ENCODE results near the gene ARHGEF10L.

Gene ARHGEF10L

DNA sequence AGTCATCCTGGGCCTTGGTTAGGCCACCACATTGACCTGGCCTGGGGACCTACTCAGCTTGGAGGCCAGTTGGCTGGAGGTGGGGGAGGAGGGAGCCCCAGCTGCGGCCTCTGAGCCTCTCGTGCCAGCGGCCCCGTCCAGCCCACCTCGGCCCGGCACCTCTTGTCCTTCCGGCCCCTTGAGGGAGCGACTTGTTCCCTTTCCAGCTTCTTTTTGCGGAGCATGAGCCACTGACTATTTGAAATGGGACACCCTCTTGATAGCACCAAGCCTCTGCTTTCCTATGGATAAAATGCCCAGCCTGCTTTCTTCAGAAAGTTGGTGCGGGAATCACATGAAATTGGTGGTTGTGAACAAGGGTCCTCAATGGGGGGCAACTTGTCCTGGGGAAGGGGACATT, 24.7 kb upstream of the ARHGEF10L start:
- no peak overlapping the region for H3K27ac Mint-ChIP-seq
- H3K27me3 Mint-ChIP-seq = peaks cover 50% of the 10 kb centered on the region
- H3K4me3 Mint-ChIP-seq = no peak overlapping the region
- intact Hi-C loops (cut with micrococcal nuclease) = no loop called here
- no peaks in the 10 kb centered on the region for H3K36me3 Mint-ChIP-seq (ENCODE audit: low read depth)
- peaks cover 15% of the 10 kb centered on the region for H3K4me1 Mint-ChIP-seq (ENCODE audit: low read depth)
- no peaks in the 10 kb centered on the region for H3K9me3 Mint-ChIP-seq

- intact Hi-C loops (cut with micrococcal nuclease) = no loop called here
- no peaks in the 10 kb centered on the region for H3K36me3 Mint-ChIP-seq (ENCODE audit: low read depth)
- H3K9me3 Mint-ChIP-seq = no peaks in the 10 kb centered on the region
- peaks cover 20% of the 10 kb centered on the region for H3K4me1 Mint-ChIP-seq (ENCODE audit: low read depth)
- H3K27ac Mint-ChIP-seq = peak overlapping the region; percentile 2
- H3K4me3 Mint-ChIP-seq = no peak overlapping the region
- H3K27me3 Mint-ChIP-seq = peaks cover 61% of the 10 kb centered on the region
Observed at GRCh38 chr1:17515902-17516301, 23.6 kb upstream of the ARHGEF10L start.

- H3K27ac Mint-ChIP-seq = peak overlapping the region; percentile 2
- H3K9me3 Mint-ChIP-seq = no peaks in the 10 kb centered on the region
- no peak overlapping the region for H3K4me3 Mint-ChIP-seq
- H3K36me3 Mint-ChIP-seq (ENCODE audit: low read depth) = no peaks in the 10 kb centered on the region
- peaks cover 20% of the 10 kb centered on the region for H3K4me1 Mint-ChIP-seq (ENCODE audit: low read depth)
- H3K27me3 Mint-ChIP-seq = peaks cover 67% of the 10 kb centered on the region
- intact Hi-C loops (cut with micrococcal nuclease) = no loop called here
Observed at GRCh38 chr1:17516303-17517214, 22.9 kb upstream of the ARHGEF10L start.

DNA sequence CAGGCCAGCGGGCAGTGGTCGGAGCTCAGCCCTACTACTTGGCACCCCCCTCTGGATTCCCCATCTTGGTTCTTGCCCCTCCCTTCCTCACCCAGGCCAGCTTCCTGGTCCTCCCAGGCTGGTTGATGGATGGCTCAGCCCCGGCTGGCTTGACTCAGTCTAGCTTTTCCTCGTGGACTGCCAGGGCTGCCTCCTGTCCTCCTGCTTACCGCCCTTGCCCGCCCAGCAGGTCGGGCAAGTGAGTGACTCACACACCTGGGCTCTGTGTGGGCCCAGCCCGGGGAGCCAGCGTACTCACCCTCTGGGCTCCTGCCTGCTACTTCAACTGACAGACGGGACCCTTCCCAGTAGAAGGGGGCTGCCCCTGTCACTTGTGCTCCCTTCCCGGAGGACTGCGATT, 19.5 kb upstream of the ARHGEF10L start:
- intact Hi-C loops (cut with micrococcal nuclease) = no loop called here
- peaks cover 20% of the 10 kb centered on the region for H3K4me1 Mint-ChIP-seq (ENCODE audit: low read depth)
- peaks cover 81% of the 10 kb centered on the region for H3K27me3 Mint-ChIP-seq
- no peak overlapping the region for H3K27ac Mint-ChIP-seq
- no peaks in the 10 kb centered on the region for H3K9me3 Mint-ChIP-seq
- H3K4me3 Mint-ChIP-seq = no peak overlapping the region
- no peaks in the 10 kb centered on the region for H3K36me3 Mint-ChIP-seq (ENCODE audit: low read depth)

GRCh38 chr1:17520473-17521319, 18.8 kb upstream of the ARHGEF10L start:
- Mint-ChIP-seq H3K27ac (no peak overlapping the region), H3K27me3 (peaks cover 82% of the 10 kb centered on the region), H3K4me1 (ENCODE audit: low read depth) (peaks cover 17% of the 10 kb centered on the region), H3K9me3 (no peaks in the 10 kb centered on the region), H3K36me3 (ENCODE audit: low read depth) (no peaks in the 10 kb centered on the region), H3K4me3 (no peak overlapping the region)
- intact Hi-C loops (cut with micrococcal nuclease) = no loop called here

GRCh38 chr1:17521946-17522612, 17.4 kb upstream of the ARHGEF10L start:
- intact Hi-C loops (cut with micrococcal nuclease) = no loop called here
- Mint-ChIP-seq H3K4me3 (no peak overlapping the region), H3K27me3 (peaks cover 80% of the 10 kb centered on the region), H3K27ac (no peak overlapping the region), H3K36me3 (ENCODE audit: low read depth) (no peaks in the 10 kb centered on the region), H3K4me1 (ENCODE audit: low read depth) (peaks cover 5% of the 10 kb centered on the region), H3K9me3 (no peaks in the 10 kb centered on the region)

DNA sequence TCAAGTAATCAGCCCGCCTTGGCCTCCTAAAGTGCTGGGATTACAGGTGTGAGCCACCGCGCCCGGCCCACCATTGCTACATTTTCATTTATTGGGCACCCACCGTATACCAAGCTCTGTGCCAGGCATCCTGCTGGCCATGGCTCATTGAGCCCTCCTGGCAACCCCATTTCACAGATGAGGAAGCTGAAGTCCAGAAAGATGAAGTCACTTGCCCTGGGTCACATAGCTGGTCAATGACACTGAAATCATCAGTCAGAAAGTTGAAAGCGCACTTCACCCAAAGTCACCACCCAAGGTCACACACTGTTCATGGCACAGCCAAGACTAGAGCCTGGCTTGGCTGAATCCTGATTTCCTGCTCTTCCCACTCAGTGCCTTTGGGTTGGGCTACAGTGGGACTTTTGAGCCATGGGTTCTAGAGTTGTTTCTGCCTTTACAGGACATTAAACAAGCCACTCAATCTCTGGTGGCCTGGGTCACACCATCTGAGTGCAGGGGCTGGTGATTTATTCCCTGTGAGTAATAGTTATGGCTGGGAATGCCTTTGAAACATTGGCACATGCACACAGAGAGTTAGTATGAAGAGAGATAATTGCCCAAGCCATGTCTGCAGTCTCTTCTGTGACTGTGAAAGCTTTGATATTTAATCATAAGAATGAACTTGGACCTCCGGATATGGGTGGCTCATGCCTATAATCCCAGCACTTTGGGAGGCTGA, 16.0 kb upstream of the ARHGEF10L start:
- H3K27ac Mint-ChIP-seq = no peak overlapping the region
- no peaks in the 10 kb centered on the region for H3K9me3 Mint-ChIP-seq
- peaks cover 5% of the 10 kb centered on the region for H3K4me1 Mint-ChIP-seq (ENCODE audit: low read depth)
- H3K27me3 Mint-ChIP-seq = peaks cover 81% of the 10 kb centered on the region
- no peak overlapping the region for H3K4me3 Mint-ChIP-seq
- intact Hi-C loops (cut with micrococcal nuclease) = no loop called here
- H3K36me3 Mint-ChIP-seq (ENCODE audit: low read depth) = no peaks in the 10 kb centered on the region

DNA sequence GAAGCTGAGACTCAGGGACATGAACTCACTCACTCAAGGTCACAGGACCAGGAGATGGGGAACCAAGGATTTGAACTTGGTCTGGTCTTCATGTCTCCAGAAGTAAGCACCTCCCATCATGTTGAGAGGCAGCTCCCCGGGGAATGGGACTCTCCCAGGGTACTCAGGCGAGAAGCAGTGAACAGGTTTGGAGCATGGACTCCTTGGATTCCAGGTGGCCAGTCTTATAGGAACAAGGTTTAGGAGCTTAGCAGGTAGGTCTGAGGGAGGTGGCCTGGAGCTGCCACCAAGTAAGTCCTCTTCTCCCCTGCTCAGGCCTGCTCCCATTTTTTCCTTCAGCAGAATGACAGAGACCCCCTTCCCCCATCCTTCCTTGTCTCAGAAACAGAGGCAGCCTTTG, 14.9 kb upstream of the ARHGEF10L start:
- no peaks in the 10 kb centered on the region for H3K9me3 Mint-ChIP-seq
- intact Hi-C loops (cut with micrococcal nuclease) = no loop called here
- H3K27me3 Mint-ChIP-seq = peaks cover 84% of the 10 kb centered on the region
- H3K36me3 Mint-ChIP-seq (ENCODE audit: low read depth) = no peaks in the 10 kb centered on the region
- H3K4me3 Mint-ChIP-seq = no peak overlapping the region
- no peak overlapping the region for H3K27ac Mint-ChIP-seq
- H3K4me1 Mint-ChIP-seq (ENCODE audit: low read depth) = peaks cover 5% of the 10 kb centered on the region

DNA sequence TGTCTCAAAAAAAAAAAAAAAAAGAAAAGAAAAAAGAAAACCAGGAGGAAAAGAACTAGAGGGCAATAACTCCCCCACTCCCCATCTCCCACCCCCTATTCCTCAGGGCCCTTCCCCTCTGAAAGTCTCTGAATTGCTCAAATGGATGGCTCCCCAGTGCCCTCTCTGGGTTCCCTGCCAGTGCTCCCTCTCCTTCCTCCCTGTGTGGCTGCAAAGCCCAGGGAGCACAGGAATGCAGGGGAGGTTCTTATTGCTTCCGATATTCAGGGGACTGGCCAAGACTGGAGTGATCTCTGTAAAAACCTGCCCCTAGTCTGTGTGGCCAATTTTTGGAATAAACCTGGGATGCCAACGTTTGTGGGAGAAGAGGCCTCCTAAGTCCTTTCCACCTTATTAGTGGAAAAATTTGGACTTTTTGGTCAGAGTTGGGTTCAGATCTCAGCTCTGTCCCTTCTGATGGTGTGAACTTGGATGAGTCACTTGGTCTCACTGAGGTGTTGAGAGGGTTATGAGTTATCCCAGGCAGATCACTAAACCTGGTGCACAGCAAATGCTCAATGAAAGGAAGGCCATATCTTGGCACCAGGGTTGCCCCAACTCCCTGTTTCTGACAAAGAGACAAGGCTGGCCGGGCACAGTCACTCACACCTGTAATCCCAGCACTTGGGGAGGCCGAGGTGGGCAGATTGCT, 13.4 kb upstream of the ARHGEF10L start:
- Mint-ChIP-seq H3K27me3 (peaks cover 80% of the 10 kb centered on the region), H3K27ac (no peak overlapping the region), H3K36me3 (ENCODE audit: low read depth) (no peaks in the 10 kb centered on the region), H3K4me1 (ENCODE audit: low read depth) (peaks cover 5% of the 10 kb centered on the region), H3K4me3 (no peak overlapping the region), H3K9me3 (no peaks in the 10 kb centered on the region)
- intact Hi-C loops (cut with micrococcal nuclease) = no loop called here

DNA sequence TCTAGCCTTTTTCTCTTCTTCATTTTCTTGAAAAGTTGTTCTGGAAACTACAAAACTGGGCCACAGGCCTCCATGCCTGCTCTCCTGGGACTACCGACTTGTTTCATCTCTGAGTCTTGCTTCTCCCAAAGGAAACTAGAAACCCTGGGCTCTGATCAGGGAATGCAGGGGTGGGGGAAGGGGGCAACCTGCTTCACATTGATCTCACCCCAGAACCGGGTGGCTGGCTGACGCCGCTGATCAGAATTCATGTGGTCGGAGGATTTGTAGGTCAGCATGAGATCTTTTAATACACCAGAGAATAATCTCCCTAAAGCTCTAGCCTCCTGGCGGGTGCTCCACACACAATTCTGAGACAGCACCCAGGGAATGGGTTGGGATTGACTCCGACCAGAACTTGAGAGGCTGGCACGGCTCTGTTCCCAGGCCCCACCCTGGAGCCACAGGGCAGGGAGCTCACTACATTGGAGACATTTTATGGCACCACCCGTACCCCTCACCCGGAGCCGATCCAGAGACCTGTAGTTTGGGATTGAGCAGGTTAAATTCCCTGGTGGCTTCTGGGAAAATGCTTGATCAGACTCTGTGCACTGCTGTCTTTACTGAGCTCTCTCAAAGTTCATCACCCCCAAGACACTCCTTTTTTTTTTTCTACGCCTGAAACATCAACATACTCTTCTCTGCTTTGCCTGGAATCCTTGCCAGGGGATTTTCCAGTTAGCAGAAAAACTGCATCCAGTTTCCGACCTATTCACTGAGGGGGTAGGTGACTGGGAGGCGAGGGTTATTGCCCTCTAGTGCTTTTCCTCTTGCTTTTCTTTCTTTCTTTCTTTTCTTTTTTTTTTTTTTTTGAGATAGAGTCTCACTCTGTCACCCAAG, 12.2 kb upstream of the ARHGEF10L start:
- Mint-ChIP-seq H3K9me3 (no peaks in the 10 kb centered on the region), H3K27me3 (peaks cover 72% of the 10 kb centered on the region), H3K4me1 (ENCODE audit: low read depth) (peaks cover 5% of the 10 kb centered on the region), H3K4me3 (no peak overlapping the region), H3K27ac (no peak overlapping the region), H3K36me3 (ENCODE audit: low read depth) (no peaks in the 10 kb centered on the region)
- intact Hi-C loops (cut with micrococcal nuclease) = no loop called here

DNA sequence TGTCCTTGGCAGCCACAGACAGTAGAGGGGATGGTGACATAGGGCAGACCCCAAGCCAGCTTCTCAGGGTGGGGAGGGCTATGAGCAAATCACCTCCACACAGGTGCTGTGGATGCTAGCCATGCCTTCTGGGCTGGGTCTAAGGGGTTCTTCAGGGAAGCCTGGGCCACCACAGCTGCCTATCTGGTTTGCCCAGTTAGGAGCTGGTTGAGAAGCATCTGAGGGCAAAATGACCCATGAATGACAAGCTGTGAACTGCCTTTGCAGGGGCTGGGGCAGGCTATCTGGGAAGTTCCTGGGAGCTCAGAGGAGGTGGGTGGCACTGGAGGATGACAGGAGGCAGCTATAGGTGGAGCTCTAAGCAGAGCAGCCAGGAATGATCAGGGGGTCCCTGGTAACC, 10.1 kb upstream of the ARHGEF10L start:
- Mint-ChIP-seq H3K4me1 (ENCODE audit: low read depth) (peaks cover 5% of the 10 kb centered on the region), H3K9me3 (no peaks in the 10 kb centered on the region), H3K4me3 (no peak overlapping the region), H3K27ac (no peak overlapping the region), H3K27me3 (peaks cover 64% of the 10 kb centered on the region), H3K36me3 (ENCODE audit: low read depth) (no peaks in the 10 kb centered on the region)
- intact Hi-C loops (cut with micrococcal nuclease) = no loop called here

- Mint-ChIP-seq H3K27ac (no peak overlapping the region), H3K4me3 (no peak overlapping the region), H3K27me3 (peaks cover 54% of the 10 kb centered on the region), H3K4me1 (ENCODE audit: low read depth) (peaks cover 15% of the 10 kb centered on the region), H3K36me3 (ENCODE audit: low read depth) (no peaks in the 10 kb centered on the region), H3K9me3 (no peaks in the 10 kb centered on the region)
- intact Hi-C loops (cut with micrococcal nuclease) = no loop called here
Observed at GRCh38 chr1:17531343-17531681, 8.2 kb upstream of the ARHGEF10L start.
